ENCODE results near the gene RNU4-1. TPM values are rescaled to one million over a fixed set of nuclear protein-coding genes. Genes with fewer than 3 reads are reported as not detected.
A peak's percentile ranks its signal among the peaks of the same experiment; 100 is the strongest.
"Not testable (repeated sequence)": the region's sequence is repeated elsewhere in the genome, so short reads cannot be mapped to it uniquely, and the experiment has no call there.

Gene RNU4-1
- total RNA-seq (2014; rRNA removed; shearing (Covaris generic)), result not detected in 2 replicates
- not detected in 2 replicates for polyA plus RNA-seq (2015; cell fraction: cytosol; rRNA removed)
- not detected in 2 replicates for polyA plus RNA-seq (2015; cell fraction: nucleus; rRNA removed)

GRCh38 chr12:120292661-120293531, at the start of gene RNU4-1:
TSS of gene RNU4-1 (minus strand) at chr12:120293237.
- DNase-seq (ENCODE audit: low read depth), result peak; percentile 99

- DNase-seq (ENCODE audit: low read depth), result no peak
These were observed 49.4 kb upstream of the RNU4-1 start for GRCh38 chr12:120342175-120343038.

DNA sequence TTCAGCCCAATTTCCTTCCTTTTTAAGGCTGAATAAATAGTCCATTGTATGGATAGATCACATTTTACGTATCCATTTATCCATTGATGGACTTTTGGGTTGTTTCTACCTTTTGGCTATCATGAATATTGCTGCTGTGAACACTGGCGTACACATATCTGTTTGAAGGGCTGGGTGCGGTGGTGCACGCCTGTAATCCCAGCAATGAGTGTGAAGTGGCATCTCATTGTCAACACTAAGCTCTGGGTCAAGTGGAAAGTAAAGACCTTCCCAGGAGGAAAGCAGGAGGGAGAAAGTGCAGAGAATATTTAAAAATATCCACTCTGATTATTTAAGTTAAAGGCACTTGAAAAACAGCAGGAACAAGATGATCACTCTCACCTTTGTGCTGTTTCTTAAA, 46.2 kb upstream of the RNU4-1 start:
- DNase-seq (ENCODE audit: low read depth), result no peak

GRCh38 chr12:120337730-120338129, 44.7 kb upstream of the RNU4-1 start:
- no peak for DNase-seq (ENCODE audit: low read depth)

- DNase-seq (ENCODE audit: low read depth), result not testable (repeated sequence)
These were observed 43.4 kb upstream of the RNU4-1 start for GRCh38 chr12:120336392-120336791.

DNA sequence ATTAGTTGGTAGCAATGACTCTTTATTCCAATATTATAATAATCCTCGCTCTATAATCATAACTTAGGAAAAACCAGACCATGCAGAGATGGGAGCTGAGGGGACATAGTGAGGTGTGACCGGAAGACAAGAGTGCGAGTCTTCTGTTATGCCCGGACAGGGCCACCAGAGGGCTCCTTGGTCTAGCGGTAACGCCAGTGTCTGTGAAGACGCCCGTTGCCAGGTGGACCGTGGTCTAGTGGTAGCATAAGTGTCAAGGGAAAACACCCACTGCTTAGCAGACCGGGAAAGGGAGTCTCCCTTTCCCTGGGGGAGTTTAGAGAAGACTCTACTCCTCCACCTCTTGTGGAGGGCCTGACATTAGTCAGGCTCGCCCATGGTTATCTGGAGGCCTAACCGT, 42.4 kb upstream of the RNU4-1 start:
- peak; percentile 48 for DNase-seq (ENCODE audit: low read depth)

GRCh38 chr12:120332523-120332922, 39.5 kb upstream of the RNU4-1 start:
- DNase-seq (ENCODE audit: low read depth), result no peak

DNA sequence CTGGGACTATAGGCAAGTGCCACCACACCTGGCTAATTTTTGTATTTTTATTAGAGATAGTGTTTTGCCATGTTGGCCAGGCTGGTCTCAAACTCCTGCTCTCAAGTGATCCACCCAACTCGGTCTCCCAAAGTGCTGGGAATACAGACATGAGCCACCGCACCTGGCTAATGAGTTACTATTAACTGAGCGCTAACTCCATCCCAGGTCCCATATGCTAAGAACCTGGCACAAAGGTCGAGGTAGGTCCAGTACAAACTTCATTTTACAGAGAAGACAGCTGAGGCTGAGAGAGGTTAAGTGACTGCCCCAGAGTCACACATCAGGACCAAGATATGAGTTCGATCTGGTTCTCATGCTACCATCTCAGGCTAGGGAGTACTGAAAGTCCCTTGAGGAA, 39.0 kb upstream of the RNU4-1 start:
- DNase-seq (ENCODE audit: low read depth), result no peak

- no peak for DNase-seq (ENCODE audit: low read depth)
These were observed 38.4 kb upstream of the RNU4-1 start for GRCh38 chr12:120331390-120331789.

DNA sequence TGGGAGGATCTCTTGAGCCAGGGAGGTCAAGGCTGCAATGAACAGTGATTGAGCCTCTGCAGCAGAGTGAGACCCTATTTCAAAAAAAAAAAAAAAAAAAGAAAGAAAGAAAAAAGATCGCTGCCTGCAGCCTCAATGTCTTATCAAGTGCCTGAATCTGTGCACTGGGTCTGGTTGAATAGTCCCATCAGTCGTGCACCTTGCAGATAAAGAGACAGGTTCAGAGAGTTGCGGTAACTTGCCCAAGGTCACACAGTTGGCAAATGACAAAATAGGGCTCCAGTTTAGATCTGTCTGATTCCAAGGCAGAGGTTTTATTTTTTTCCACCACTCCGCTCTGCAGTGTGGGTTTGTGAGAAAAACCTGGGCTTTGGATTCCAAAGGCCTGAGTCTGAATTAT, 35.2 kb upstream of the RNU4-1 start:
- DNase-seq (ENCODE audit: low read depth), result no peak

DNA sequence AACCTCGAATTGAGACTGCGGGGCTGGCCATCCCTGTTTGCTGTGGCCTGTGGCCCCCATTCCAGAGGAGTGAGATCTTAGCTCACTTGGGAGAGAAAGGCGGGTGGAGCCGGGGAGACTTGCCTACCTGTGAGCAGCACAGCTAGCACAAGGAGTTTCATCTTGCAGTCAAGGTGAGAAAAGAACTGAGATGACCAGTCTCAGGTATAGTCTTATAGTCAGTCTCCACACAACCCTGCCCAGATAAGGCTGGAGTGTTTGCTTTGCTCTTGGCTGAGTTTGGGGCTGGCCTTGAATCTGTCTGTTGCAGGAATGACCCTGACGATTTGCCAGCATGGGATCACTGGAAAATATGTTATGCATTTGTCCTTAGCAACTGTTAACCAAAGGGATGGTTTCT, 34.6 kb upstream of the RNU4-1 start, which contains the start of gene PLA2G1B:
Gene PLA2G1B, minus strand, starts transcription at position 187 of the 400 bp plus-strand sequence. Its CDS starts 26 bp downstream, at position 161.
- DNase-seq (ENCODE audit: low read depth), result no peak

DNA sequence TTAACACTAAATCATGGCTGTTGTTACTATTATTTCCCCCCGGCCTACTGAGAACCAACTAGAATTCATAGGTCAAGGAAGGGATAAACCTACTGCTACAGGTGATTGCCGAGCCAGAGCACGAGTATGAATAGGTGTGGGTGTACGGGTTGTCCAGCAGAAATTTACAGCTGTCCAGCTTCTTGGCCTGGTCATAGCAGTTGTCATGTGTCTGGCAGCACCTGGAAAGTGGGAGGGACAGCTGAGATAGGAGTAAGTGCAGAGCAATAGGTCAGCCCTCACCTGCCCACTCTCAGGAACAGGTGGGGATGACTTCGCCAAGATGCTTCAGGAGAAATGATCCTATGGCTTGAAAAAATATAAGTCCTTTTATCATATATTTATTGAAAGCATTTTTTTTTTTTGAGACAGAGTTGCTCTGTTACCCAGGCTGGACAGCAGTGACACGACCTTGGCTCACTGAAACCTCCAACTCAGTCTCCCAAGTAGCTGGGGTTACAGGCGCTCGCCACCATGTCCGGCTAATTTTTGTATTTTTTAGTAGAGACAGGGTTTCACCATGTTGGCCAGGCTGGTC, 31.9 kb upstream of the RNU4-1 start:
- no peak for DNase-seq (ENCODE audit: low read depth)

GRCh38 chr12:120323772-120324171, 30.7 kb upstream of the RNU4-1 start:
- DNase-seq (ENCODE audit: low read depth), result no peak

DNA sequence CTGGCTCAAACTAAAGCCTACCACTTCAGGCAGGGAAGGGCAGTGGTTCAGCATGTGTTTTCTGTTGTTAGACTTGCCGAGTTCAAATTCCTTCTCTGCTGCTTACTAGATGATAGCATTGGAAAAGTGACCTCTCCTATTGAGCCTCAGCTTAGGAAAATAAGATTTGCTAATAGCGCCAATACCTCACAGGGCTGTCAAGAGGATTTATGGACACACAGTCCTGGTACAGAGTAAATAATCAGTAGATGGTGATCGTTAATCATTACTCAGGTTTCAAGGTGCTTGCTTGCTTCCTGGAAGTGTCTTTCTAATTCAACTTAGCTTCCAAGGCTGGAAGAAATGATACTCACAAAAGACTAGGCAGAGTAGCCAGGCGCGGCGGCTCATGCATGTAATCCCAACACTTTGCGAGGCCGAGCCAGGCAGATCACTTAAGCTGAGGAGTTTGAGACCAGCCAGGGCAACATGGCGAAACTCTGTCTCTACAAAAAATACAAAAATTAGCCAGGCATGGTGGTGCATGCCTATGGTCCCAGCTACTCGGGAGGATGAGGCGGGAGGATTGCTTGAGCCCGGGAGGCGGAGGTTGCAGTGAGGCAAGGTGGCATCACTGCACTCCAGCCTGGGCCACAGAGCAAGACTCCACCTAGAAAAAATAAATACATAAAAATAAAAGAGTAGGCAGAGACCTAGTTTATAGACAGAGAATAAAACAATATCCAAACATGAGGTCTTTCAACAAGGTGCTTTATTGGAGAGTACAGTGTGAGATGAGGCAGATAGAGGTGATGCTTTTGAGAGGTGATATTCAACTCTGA, 28.6 kb upstream of the RNU4-1 start:
- DNase-seq (ENCODE audit: low read depth), result no peak

- peak; percentile 100 for DNase-seq (ENCODE audit: low read depth)
These were observed 24.4 kb upstream of the RNU4-1 start for GRCh38 chr12:120317224-120318105.

DNA sequence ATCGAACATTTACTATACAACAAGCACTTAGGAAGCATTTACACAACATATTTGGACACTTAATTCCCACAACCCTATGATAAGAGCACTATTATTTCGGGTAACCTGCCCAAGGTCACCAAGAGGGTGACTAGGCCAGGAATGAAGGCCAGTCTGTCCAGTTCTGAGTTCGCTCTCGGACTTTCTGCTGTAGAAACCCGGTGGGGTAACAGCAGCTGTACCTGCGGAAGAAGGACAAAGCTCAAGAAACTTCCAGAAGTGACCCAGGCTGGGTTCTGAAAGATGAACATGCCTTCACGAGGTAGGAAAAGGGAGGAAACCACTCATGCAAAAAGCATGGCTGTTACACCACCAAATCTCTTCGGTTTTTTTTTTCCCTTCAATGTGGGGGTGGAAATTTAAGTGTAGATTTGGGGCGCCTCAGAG, 23.8 kb upstream of the RNU4-1 start:
- DNase-seq (ENCODE audit: low read depth), result peak; percentile 14

DNA sequence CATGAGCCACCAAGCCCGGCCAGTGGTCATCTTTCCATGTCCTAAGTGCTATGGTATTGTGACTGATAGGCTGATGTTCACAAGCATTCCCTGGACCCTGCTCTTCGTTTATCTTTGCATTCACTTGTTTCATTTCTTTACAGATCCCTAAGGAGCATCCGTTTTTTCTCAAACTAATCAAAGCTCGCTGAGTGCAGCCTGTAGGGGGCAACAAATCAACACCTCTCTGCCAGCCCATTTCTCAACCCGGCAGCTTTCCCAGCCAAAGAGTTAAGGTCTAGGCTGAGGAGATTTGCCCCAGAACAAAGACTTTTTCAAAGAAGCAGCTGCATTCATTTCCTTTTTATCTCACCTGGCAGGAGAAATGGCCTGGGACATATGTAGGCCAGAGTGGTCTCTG, 21.2 kb upstream of the RNU4-1 start:
- DNase-seq (ENCODE audit: low read depth), result peak; percentile 35

- peak; percentile 94 for DNase-seq (ENCODE audit: low read depth)
These were observed 9.2 kb upstream of the RNU4-1 start, which contains the start of gene SIRT4 for GRCh38 chr12:120301962-120302815. TSS of gene SIRT4 (plus strand) at chr12:120302321. CDS start at chr12:120303562, 1,241 bp downstream.

GRCh38 chr12:120292411-120292660, 701 bp downstream of the RNU4-1 start:
- no peak for DNase-seq (ENCODE audit: low read depth)

Data from HT1080 (cell line).